ENCODE data around the gene WDR3.

DNA sequence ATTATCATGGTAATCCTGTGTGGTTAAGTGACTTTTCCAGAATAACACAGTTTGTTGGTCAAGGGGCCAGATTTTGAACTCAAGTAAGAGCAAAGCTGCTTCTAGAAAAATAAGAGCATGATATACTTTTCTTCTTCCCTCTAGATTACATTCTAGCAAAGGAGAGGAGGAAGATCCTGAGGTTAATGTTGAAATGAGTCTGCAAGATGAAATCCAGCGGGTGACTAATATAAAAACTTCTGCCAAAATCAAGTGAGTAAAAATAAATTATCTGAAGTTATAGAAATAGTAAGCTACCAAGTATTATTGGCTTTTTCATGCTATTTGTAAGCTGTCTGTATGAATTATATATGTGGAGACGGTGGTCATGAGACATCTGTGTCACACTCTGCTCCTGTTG is 12.8 kb downstream of the WDR3 start:
- TF ChIP-seq CTCF (IDR thresholded peaks at IDR 0.05), result no peak
- no peak for TF ChIP-seq TCF7L2 (IDR thresholded peaks at IDR 0.05; ENCODE audit: low read depth, low read length)
- no peak for TF ChIP-seq POLR2AphosphoS5 (IDR thresholded peaks at IDR 0.05; ENCODE audit: low read depth, low read length)
- TF ChIP-seq, protein P1, sequence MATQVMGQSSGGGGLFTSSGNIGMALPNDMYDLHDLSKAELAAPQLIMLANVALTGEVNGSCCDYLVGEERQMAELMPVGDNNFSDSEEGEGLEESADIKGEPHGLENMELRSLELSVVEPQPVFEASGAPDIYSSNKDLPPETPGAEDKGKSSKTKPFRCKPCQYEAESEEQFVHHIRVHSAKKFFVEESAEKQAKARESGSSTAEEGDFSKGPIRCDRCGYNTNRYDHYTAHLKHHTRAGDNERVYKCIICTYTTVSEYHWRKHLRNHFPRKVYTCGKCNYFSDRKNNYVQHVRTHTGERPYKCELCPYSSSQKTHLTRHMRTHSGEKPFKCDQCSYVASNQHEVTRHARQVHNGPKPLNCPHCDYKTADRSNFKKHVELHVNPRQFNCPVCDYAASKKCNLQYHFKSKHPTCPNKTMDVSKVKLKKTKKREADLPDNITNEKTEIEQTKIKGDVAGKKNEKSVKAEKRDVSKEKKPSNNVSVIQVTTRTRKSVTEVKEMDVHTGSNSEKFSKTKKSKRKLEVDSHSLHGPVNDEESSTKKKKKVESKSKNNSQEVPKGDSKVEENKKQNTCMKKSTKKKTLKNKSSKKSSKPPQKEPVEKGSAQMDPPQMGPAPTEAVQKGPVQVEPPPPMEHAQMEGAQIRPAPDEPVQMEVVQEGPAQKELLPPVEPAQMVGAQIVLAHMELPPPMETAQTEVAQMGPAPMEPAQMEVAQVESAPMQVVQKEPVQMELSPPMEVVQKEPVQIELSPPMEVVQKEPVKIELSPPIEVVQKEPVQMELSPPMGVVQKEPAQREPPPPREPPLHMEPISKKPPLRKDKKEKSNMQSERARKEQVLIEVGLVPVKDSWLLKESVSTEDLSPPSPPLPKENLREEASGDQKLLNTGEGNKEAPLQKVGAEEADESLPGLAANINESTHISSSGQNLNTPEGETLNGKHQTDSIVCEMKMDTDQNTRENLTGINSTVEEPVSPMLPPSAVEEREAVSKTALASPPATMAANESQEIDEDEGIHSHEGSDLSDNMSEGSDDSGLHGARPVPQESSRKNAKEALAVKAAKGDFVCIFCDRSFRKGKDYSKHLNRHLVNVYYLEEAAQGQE (IDR thresholded peaks at IDR 0.05; ENCODE audit: insufficient read depth in 1 of 2, low read depth in 2 of 2, low read length in 1 of 2), result no peak
- no peak for TF ChIP-seq SIN3A (IDR thresholded peaks at IDR 0.05; ENCODE audit: borderline replicate concordance, insufficient read depth, low read depth, low read length)

Measured in Panc1 (cell line).